Measurements from ENCODE around the gene WDR1. TPM values are rescaled to one million over a fixed set of nuclear protein-coding genes. Genes with fewer than 3 reads are reported as not detected.

The WDR1 gene
- total RNA-seq, 1 experiment from 2014 or later, result 223 TPM

GRCh38 chr4:10063544-10064300 is 52.9 kb downstream of the WDR1 start:
- intact Hi-C loops (cut with micrococcal nuclease), result loop anchor here (1.0 kb wide), 1 partner anchor 45 kb away; no protein-coding TSS in a partner anchor
- no peaks in the 10 kb centered on the region for H3K36me3 ChIP-seq (ENCODE audit: control insufficient read depth in 1 of 2, insufficient read depth in 2 of 2, low read length in 2 of 2)
- H3K9me3 ChIP-seq (ENCODE audit: control insufficient read depth in 1 of 2, insufficient read depth in 1 of 2, low read depth in 1 of 2, low read length in 2 of 2), result no peaks in the 10 kb centered on the region
- TF ChIP-seq ELF1 (IDR thresholded peaks at IDR 0.05; ENCODE audit: borderline replicate concordance, low read depth), result no peak
- TF ChIP-seq, protein P1, sequence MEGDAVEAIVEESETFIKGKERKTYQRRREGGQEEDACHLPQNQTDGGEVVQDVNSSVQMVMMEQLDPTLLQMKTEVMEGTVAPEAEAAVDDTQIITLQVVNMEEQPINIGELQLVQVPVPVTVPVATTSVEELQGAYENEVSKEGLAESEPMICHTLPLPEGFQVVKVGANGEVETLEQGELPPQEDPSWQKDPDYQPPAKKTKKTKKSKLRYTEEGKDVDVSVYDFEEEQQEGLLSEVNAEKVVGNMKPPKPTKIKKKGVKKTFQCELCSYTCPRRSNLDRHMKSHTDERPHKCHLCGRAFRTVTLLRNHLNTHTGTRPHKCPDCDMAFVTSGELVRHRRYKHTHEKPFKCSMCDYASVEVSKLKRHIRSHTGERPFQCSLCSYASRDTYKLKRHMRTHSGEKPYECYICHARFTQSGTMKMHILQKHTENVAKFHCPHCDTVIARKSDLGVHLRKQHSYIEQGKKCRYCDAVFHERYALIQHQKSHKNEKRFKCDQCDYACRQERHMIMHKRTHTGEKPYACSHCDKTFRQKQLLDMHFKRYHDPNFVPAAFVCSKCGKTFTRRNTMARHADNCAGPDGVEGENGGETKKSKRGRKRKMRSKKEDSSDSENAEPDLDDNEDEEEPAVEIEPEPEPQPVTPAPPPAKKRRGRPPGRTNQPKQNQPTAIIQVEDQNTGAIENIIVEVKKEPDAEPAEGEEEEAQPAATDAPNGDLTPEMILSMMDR (IDR thresholded peaks at IDR 0.05 in 2 of 3, conservative IDR thresholded peaks at IDR 0.05 in 1 of 3; ENCODE audit: borderline replicate concordance in 1 of 3, insufficient read depth in 1 of 3, low read depth in 2 of 3, low read length in 2 of 3), result peak; percentile 49 to 93 (median 59)
- TF ChIP-seq RAD21 (IDR thresholded peaks at IDR 0.05; ENCODE audit: low read depth), result peak; percentile 80
- TF ChIP-seq EGR1 (IDR thresholded peaks at IDR 0.05; ENCODE audit: low read depth), result no peak
- no peak for TF ChIP-seq TCF7L2 (IDR thresholded peaks at IDR 0.05; ENCODE audit: borderline replicate concordance, extremely low read depth, insufficient read depth, insufficient read length)
- H3K27me3 ChIP-seq (ENCODE audit: insufficient read depth, low read length), result no peaks in the 10 kb centered on the region
- no peaks in the 10 kb centered on the region for H3K9me2 ChIP-seq (ENCODE audit: insufficient read depth)
- H3K4me1 ChIP-seq (ENCODE audit: control insufficient read depth in 1 of 2, insufficient read depth in 2 of 2, low read length in 2 of 2), result 0 out of 4 replicates have a peak, but pooled peaks cover 0 to 3% of the 10 kb centered on the region in 2 experiments
- H4K20me1 ChIP-seq (ENCODE audit: insufficient read depth), result no peaks in the 10 kb centered on the region
- no peak overlapping the region for H3K9ac ChIP-seq (ENCODE audit: low read length)
- ATAC-seq, result peak; percentile 93
- ChIA-PET CTCF (interaction anchor here (1.4 to 2.2 kb wide), 2 partner anchors 45 to 48 kb away, joined by 3 to 8 read pairs; no protein-coding TSS in a partner anchor), RAD21 (ENCODE audit: low non-redundant PET in 1 of 2, low total read pairs in 2 of 2, uncharacterized antibody in 2 of 2, unreplicated experiment in 2 of 2) (no interaction called here), POLR2A (no interaction called here)
- H3K27ac ChIP-seq (ENCODE audit: low read depth, low read length), result no peak overlapping the region
- no peak overlapping the region for H3K4me2 ChIP-seq (ENCODE audit: low read length)
- H3K79me2 ChIP-seq (ENCODE audit: insufficient read depth, low read length), result no peaks in the 10 kb centered on the region
- H2AFZ ChIP-seq (ENCODE audit: low read depth, low read length, poor library complexity, severe bottlenecking), result no peak overlapping the region
- H3K4me3 ChIP-seq (replicated peaks in 1 of 2; ENCODE audit: low read depth in 1 of 2, low read length in 2 of 2), result no peak overlapping the region
- peak; percentile 13 for DNase-seq (ENCODE audit: low read depth, low spot score)
- no TSS peak for BruUV-seq (replicated peaks)
